H9 (cell line): Measurements from ENCODE around the gene ZNF341. TPM values are rescaled to one million over a fixed set of nuclear protein-coding genes. Genes with fewer than 3 reads are reported as not detected.

Source experiments
- DNase-seq: peaks from one replicate; pipeline ENCODE4 v3.0.0-alpha.2; 2017
- H2AFZ ChIP-seq: one replicate; pipeline ENCODE4 v1.6.1; 2013; ENCODE audit warnings: mild to moderate bottlenecking, low read length, control low read depth, moderate library complexity
- H2AK5ac ChIP-seq: 2 replicates; pipeline ENCODE4 v1.6.1; 2013; ENCODE audit warnings: low read length, control low read depth, mixed read lengths; ENCODE audit not compliant: insufficient read length
- H2BK120ac ChIP-seq: one replicate; pipeline ENCODE4 v1.6.1; 2013; ENCODE audit warnings: low read depth, mild to moderate bottlenecking, low read length, control low read depth, inconsistent platforms; ENCODE audit not compliant: poor library complexity, severe bottlenecking
- H2BK12ac ChIP-seq: 2 replicates; pipeline ENCODE4 v1.6.1; 2013; ENCODE audit warnings: low read length, control low read depth, mixed read lengths, low read depth; ENCODE audit not compliant: insufficient read length
- H2BK15ac ChIP-seq: 2 replicates; pipeline ENCODE4 v1.6.1; 2013; ENCODE audit warnings: low read depth, low read length, control low read depth
- H2BK20ac ChIP-seq: one replicate; pipeline ENCODE4 v1.6.1; 2013; ENCODE audit warnings: low read depth, mild to moderate bottlenecking, low read length, control low read depth, inconsistent platforms; ENCODE audit not compliant: poor library complexity, severe bottlenecking
- H2BK5ac ChIP-seq: 2 replicates; pipeline ENCODE4 v1.6.1; 2013; ENCODE audit warnings: low read length, control low read depth, mixed read lengths; ENCODE audit not compliant: insufficient read length
- H3K14ac ChIP-seq: 2 replicates; pipeline ENCODE4 v1.6.1; 2013; ENCODE audit warnings: low read length, control low read depth; ENCODE audit not compliant: insufficient read depth
- H3K18ac ChIP-seq: 2 replicates; pipeline ENCODE4 v1.6.1; 2013; ENCODE audit warnings: low read depth, mild to moderate bottlenecking, mixed read lengths, low read length, control low read depth; ENCODE audit not compliant: insufficient read length
- H3K23ac ChIP-seq: 2 replicates; pipeline ENCODE4 v1.6.1; 2013; ENCODE audit warnings: low read length, control low read depth, mixed read lengths, low read depth; ENCODE audit not compliant: insufficient read length
- H3K23me2 ChIP-seq: 2 replicates; pipeline ENCODE4 v1.6.1; 2013; ENCODE audit warnings: low read depth, mild to moderate bottlenecking, mixed read lengths, low read length, control low read depth; ENCODE audit not compliant: insufficient read length, poor library complexity, severe bottlenecking
- H3K27ac ChIP-seq: 2 replicates; pipeline ENCODE4 v1.5.1; 2013; ENCODE audit warnings: low read length, control low read depth, mixed read lengths, low read depth; ENCODE audit not compliant: insufficient read length
- H3K27me3 ChIP-seq: 2 replicates; pipeline ENCODE4 v1.6.1; 2013; ENCODE audit warnings: low read length, control low read depth, inconsistent platforms; ENCODE audit not compliant: insufficient read depth
- H3K4ac ChIP-seq: 2 replicates; pipeline ENCODE4 v1.6.1; 2013; ENCODE audit warnings: low read depth, mild to moderate bottlenecking, control low read depth, inconsistent platforms, low read length, moderate library complexity
- H3K4me1 ChIP-seq: 2 replicates; pipeline ENCODE4 v1.6.1; 2013; ENCODE audit warnings: low read length, control low read depth, inconsistent platforms; ENCODE audit not compliant: insufficient read depth
- H3K4me2 ChIP-seq: 2 replicates; pipeline ENCODE4 v1.6.1; 2013; ENCODE audit warnings: low read length, control low read depth, mixed read lengths; ENCODE audit not compliant: insufficient read length, insufficient read depth
- H3K56ac ChIP-seq: 2 replicates; pipeline ENCODE4 v1.6.1; 2013; ENCODE audit warnings: low read depth, mild to moderate bottlenecking, mixed read lengths, low read length, control low read depth; ENCODE audit not compliant: insufficient read length
- H3K79me1 ChIP-seq: 2 replicates; pipeline ENCODE4 v1.6.1; 2013; ENCODE audit warnings: low read depth, mild to moderate bottlenecking, moderate library complexity, low read length, control low read depth, inconsistent platforms; ENCODE audit not compliant: insufficient read depth, poor library complexity, severe bottlenecking
- H3K79me2 ChIP-seq: 2 replicates; pipeline ENCODE4 v1.6.1; 2013; ENCODE audit warnings: low read length, control low read depth, inconsistent platforms; ENCODE audit not compliant: insufficient read depth
- H3K9ac ChIP-seq: 2 replicates; pipeline ENCODE4 v1.6.1; 2013; ENCODE audit warnings: low read length, control low read depth, mixed read lengths; ENCODE audit not compliant: insufficient read length; ENCODE audit errors: extremely low read depth
- H3K9me3 ChIP-seq: one replicate; pipeline ENCODE4 v1.6.1; 2013; ENCODE audit warnings: low read depth, low read length, inconsistent platforms; ENCODE audit not compliant: control insufficient read depth
- H3T11ph ChIP-seq: one replicate; pipeline ENCODE4 v1.6.1; 2013; ENCODE audit warnings: mild to moderate bottlenecking, low read length, control low read depth, inconsistent platforms
- H4K20me1 ChIP-seq: one replicate; pipeline ENCODE4 v1.6.1; 2013; ENCODE audit not compliant: control insufficient read depth, insufficient read length, insufficient read depth
- H4K5ac ChIP-seq: 2 replicates; pipeline ENCODE4 v1.6.1; 2013; ENCODE audit warnings: low read depth, mild to moderate bottlenecking, mixed read lengths, low read length, control low read depth; ENCODE audit not compliant: insufficient read length
- H4K8ac ChIP-seq: replicated peaks from 2 replicates; pipeline ENCODE4 v1.6.1; 2013; ENCODE audit warnings: low read length, control low read depth, mixed read lengths, low read depth; ENCODE audit not compliant: insufficient read length
- H4K91ac ChIP-seq: 2 replicates; pipeline ENCODE4 v1.6.1; 2013; ENCODE audit warnings: low read depth, mild to moderate bottlenecking, moderate library complexity, mixed read lengths, low read length, control low read depth; ENCODE audit not compliant: insufficient read length
- H3K27ac Mint-ChIP-seq, 3 experiments: 2 replicates in 2 of 3; 3 replicates in 1 of 3; pipeline ENCODE4 v1.8.0; 2020 to 2021; ENCODE audit warnings: mixed read lengths in 3 of 3, mild to moderate bottlenecking in 1 of 3, moderate library complexity in 1 of 3
- H3K27me3 Mint-ChIP-seq: 2 replicates; pipeline ENCODE4 v1.8.0; 2021; ENCODE audit warnings: low read depth, mild to moderate bottlenecking, moderate library complexity, mixed read lengths
- H3K36me3 Mint-ChIP-seq, 3 experiments: 2 replicates in 2 of 3; 3 replicates in 1 of 3; pipeline ENCODE4 v1.8.0; 2020 to 2021; ENCODE audit warnings: low read depth in 3 of 3, mixed read lengths in 3 of 3; ENCODE audit not compliant: insufficient read depth in 1 of 3
- H3K4me1 Mint-ChIP-seq, 2 experiments: 2 replicates each; pipeline ENCODE4 v1.8.0; 2020; ENCODE audit warnings: mixed read lengths in 2 of 2
- H3K4me3 Mint-ChIP-seq, 2 experiments: 2 replicates in 1 of 2; 3 replicates in 1 of 2; pipeline ENCODE4 v1.8.0; 2020 to 2021; ENCODE audit warnings: mild to moderate bottlenecking in 2 of 2, mixed read lengths in 2 of 2, moderate library complexity in 1 of 2
- H3K9me3 Mint-ChIP-seq, 2 experiments: 2 replicates in 1 of 2; 3 replicates in 1 of 2; pipeline ENCODE4 v1.8.0; 2020; ENCODE audit warnings: mild to moderate bottlenecking in 2 of 2, mixed read lengths in 2 of 2, moderate library complexity in 1 of 2
- WGBS: extraction: QIAGEN DNeasy Blood & Tissue Kit; methylation state at CpG from one replicate; pipeline ENCODE4 v1.1.7; 2013; ENCODE audit warnings: missing lambda C conversion rate, low lambda C conversion rate, mixed read lengths; ENCODE audit not compliant: insufficient read length; ENCODE audit errors: extremely low coverage; 5-methylcytosine and 5-hydroxymethylcytosine counted together
- total RNA-seq: library from RNA; stranded (reverse); gene quantifications from 2 replicates; pipeline ENCODE4 v1.2.1, GENCODE V29; 2021
- TF ChIP-seq, protein P1 (sequence below): fragments of 200-600 bp; sonication (generic); conservative IDR thresholded peaks from 3 replicates; pipeline ENCODE4 v1.8.0; 2021; ENCODE audit warnings: antibody characterized with exemption, mild to moderate bottlenecking

ZNF341 gene
- total RNA-seq, 1 experiment from 2014 or later, result 5.2 TPM

- no peaks in the 10 kb centered on the region for H3K9me3 ChIP-seq
- H2BK15ac ChIP-seq, result no peak overlapping the region
- Mint-ChIP-seq H3K27ac (peak overlapping the region; percentile 18 to 98 (median 78); a peak in 6 of 7 replicates), H3K9me3 (no peaks in the 10 kb centered on the region; a peak in 1 of 5 replicates), H3K4me3 (peak overlapping the region; percentile 93 to 100), H3K27me3 (no peaks in the 10 kb centered on the region), H3K36me3 (no peaks in the 10 kb centered on the region; a peak in 2 of 7 replicates), H3K4me1 (peaks cover 17 to 22% of the 10 kb centered on the region in 2 experiments)
- H3K27ac ChIP-seq, result no peak overlapping the region
- no CpG with 5 or more reads among the region's 12 CpGs for WGBS
- no peak overlapping the region for H4K5ac ChIP-seq
- H3K23me2 ChIP-seq, result peaks cover 13% of the 10 kb centered on the region
- no peak overlapping the region for H3K4ac ChIP-seq
- no peak overlapping the region for H3K56ac ChIP-seq
- no peak overlapping the region for H2BK5ac ChIP-seq
- H2BK12ac ChIP-seq, result no peak overlapping the region
- no peak overlapping the region for H4K8ac ChIP-seq
- no peak overlapping the region for H2AFZ ChIP-seq
- peak overlapping the region; percentile 77 for H3K14ac ChIP-seq
- no peaks in the 10 kb centered on the region for H3K4me1 ChIP-seq
- H3T11ph ChIP-seq, result no peak overlapping the region
- no peak overlapping the region for H2BK120ac ChIP-seq
- H3K4me2 ChIP-seq, result peak overlapping the region; percentile 73
- H3K9ac ChIP-seq, result peak overlapping the region; percentile 85
- no peak for DNase-seq
- H3K23ac ChIP-seq, result no peak overlapping the region
- TF ChIP-seq, protein P1, sequence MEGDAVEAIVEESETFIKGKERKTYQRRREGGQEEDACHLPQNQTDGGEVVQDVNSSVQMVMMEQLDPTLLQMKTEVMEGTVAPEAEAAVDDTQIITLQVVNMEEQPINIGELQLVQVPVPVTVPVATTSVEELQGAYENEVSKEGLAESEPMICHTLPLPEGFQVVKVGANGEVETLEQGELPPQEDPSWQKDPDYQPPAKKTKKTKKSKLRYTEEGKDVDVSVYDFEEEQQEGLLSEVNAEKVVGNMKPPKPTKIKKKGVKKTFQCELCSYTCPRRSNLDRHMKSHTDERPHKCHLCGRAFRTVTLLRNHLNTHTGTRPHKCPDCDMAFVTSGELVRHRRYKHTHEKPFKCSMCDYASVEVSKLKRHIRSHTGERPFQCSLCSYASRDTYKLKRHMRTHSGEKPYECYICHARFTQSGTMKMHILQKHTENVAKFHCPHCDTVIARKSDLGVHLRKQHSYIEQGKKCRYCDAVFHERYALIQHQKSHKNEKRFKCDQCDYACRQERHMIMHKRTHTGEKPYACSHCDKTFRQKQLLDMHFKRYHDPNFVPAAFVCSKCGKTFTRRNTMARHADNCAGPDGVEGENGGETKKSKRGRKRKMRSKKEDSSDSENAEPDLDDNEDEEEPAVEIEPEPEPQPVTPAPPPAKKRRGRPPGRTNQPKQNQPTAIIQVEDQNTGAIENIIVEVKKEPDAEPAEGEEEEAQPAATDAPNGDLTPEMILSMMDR, result no peak
- peaks cover 10% of the 10 kb centered on the region; the same call in 1 of the 2 replicates for H3K79me2 ChIP-seq
- peaks cover 3% of the 10 kb centered on the region for H3K79me1 ChIP-seq
- no peaks in the 10 kb centered on the region for H3K27me3 ChIP-seq
- no peak overlapping the region for H2BK20ac ChIP-seq
- peak overlapping the region; percentile 4 for H3K18ac ChIP-seq
- H4K20me1 ChIP-seq, result no peaks in the 10 kb centered on the region
- no peak overlapping the region for H2AK5ac ChIP-seq
- H4K91ac ChIP-seq, result no peak overlapping the region
Observed at GRCh38 chr20:33811776-33812151, 80.0 kb downstream of the ZNF341 start.
